ENCODE results near the gene TMED3. TPM values are rescaled to one million over a fixed set of nuclear protein-coding genes. Genes with fewer than 3 reads are reported as not detected.
A peak's percentile ranks its signal among the peaks of the same experiment; 100 is the strongest.

The TMED3 gene
- total and polyA plus RNA-seq, 9 of the 15 experiments (the other 6 are each of a cell fraction or from before 2014, with no cell fraction given), result 6.1 to 89.6 (median 51.4) TPM

DNA sequence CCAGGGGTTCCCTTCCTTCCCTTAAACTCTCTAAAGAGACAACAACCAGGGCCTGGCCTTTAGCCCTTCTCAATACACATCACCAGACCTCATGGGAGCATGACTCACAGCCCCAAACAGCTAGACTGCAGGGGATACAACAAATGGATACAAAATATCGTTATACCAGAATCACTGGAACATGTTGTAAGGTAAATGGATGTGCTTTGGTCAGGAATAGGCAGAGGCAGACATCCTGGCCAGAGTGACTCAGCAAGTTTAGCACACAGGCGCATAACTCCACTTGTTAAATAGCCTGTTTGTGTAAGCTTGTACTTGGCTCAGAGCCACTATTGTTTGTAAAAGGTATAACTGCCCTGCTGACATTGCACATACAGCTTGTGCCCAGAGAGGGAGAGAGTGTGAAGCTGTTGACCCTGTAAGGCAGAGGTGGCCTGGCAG lies 18.3 kb downstream of the TMED3 start (continued):
- no peak for TF ChIP-seq FOXK2 (conservative IDR thresholded peaks at IDR 0.05 in 1 of 2, IDR thresholded peaks at IDR 0.05 in 1 of 2; ENCODE audit: low read depth in 2 of 2)
- TF ChIP-seq MLLT1 (IDR thresholded peaks at IDR 0.05), result no peak
- no peak for TF ChIP-seq HDAC6 (IDR thresholded peaks at IDR 0.05; ENCODE audit: low read depth, low read length)
- TF ChIP-seq PKNOX1 (IDR thresholded peaks at IDR 0.05), result no peak
- TF ChIP-seq ZNF239 (CRISPR knock-in tag; IDR thresholded peaks at IDR 0.05), result no peak
- TF ChIP-seq, protein P1, sequence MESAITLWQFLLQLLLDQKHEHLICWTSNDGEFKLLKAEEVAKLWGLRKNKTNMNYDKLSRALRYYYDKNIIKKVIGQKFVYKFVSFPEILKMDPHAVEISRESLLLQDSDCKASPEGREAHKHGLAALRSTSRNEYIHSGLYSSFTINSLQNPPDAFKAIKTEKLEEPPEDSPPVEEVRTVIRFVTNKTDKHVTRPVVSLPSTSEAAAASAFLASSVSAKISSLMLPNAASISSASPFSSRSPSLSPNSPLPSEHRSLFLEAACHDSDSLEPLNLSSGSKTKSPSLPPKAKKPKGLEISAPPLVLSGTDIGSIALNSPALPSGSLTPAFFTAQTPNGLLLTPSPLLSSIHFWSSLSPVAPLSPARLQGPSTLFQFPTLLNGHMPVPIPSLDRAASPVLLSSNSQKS (CRISPR knock-in tag; IDR thresholded peaks at IDR 0.05), result no peak
- TF ChIP-seq, protein P2, sequence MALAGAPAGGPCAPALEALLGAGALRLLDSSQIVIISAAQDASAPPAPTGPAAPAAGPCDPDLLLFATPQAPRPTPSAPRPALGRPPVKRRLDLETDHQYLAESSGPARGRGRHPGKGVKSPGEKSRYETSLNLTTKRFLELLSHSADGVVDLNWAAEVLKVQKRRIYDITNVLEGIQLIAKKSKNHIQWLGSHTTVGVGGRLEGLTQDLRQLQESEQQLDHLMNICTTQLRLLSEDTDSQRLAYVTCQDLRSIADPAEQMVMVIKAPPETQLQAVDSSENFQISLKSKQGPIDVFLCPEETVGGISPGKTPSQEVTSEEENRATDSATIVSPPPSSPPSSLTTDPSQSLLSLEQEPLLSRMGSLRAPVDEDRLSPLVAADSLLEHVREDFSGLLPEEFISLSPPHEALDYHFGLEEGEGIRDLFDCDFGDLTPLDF (CRISPR knock-in tag; IDR thresholded peaks at IDR 0.05), result no peak
- no peak for TF ChIP-seq ZNF212 (CRISPR knock-in tag; IDR thresholded peaks at IDR 0.05)
- TF ChIP-seq SMAD1 (IDR thresholded peaks at IDR 0.05; ENCODE audit: low read depth, low read length, partially characterized antibody), result no peak
- 0 out of 2 replicates have a peak, but pooled peaks have one; percentile 53 for TF ChIP-seq MEF2D (tag; conservative IDR thresholded peaks at IDR 0.05; ENCODE audit: low read depth)
- TF ChIP-seq, protein P3, sequence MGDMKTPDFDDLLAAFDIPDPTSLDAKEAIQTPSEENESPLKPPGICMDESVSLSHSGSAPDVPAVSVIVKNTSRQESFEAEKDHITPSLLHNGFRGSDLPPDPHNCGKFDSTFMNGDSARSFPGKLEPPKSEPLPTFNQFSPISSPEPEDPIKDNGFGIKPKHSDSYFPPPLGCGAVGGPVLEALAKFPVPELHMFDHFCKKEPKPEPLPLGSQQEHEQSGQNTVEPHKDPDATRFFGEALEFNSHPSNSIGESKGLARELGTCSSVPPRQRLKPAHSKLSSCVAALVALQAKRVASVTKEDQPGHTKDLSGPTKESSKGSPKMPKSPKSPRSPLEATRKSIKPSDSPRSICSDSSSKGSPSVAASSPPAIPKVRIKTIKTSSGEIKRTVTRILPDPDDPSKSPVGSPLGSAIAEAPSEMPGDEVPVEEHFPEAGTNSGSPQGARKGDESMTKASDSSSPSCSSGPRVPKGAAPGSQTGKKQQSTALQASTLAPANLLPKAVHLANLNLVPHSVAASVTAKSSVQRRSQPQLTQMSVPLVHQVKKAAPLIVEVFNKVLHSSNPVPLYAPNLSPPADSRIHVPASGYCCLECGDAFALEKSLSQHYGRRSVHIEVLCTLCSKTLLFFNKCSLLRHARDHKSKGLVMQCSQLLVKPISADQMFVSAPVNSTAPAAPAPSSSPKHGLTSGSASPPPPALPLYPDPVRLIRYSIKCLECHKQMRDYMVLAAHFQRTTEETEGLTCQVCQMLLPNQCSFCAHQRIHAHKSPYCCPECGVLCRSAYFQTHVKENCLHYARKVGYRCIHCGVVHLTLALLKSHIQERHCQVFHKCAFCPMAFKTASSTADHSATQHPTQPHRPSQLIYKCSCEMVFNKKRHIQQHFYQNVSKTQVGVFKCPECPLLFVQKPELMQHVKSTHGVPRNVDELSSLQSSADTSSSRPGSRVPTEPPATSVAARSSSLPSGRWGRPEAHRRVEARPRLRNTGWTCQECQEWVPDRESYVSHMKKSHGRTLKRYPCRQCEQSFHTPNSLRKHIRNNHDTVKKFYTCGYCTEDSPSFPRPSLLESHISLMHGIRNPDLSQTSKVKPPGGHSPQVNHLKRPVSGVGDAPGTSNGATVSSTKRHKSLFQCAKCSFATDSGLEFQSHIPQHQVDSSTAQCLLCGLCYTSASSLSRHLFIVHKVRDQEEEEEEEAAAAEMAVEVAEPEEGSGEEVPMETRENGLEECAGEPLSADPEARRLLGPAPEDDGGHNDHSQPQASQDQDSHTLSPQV (IDR thresholded peaks at IDR 0.05), result peak; percentile 92
- peak; percentile 85 for TF ChIP-seq SOX6 (IDR thresholded peaks at IDR 0.05)
- no peak for TF ChIP-seq MEF2A (IDR thresholded peaks at IDR 0.05; ENCODE audit: control insufficient read depth, low read depth, low read length)
- 0 out of 2 replicates have a peak, but pooled peaks have one; percentile 15 for TF ChIP-seq DMBX1 (CRISPR knock-in tag; IDR thresholded peaks at IDR 0.05; ENCODE audit: borderline replicate concordance)
- no peak for TF ChIP-seq SIN3A (IDR thresholded peaks at IDR 0.05; ENCODE audit: borderline replicate concordance in 2 of 2, control insufficient read depth in 1 of 2, low read depth in 2 of 2, low read length in 2 of 2)
- no peak for TF ChIP-seq ZKSCAN1 (IDR thresholded peaks at IDR 0.05; ENCODE audit: low read depth, low read length)
- no peak for TF ChIP-seq CREM (IDR thresholded peaks at IDR 0.05; ENCODE audit: low read depth)
- no peak for TF ChIP-seq NFYB (IDR thresholded peaks at IDR 0.05; ENCODE audit: extremely low read depth, insufficient read length)
- peak; percentile 88 for TF ChIP-seq NFE2 (IDR thresholded peaks at IDR 0.05; ENCODE audit: low read depth)
- no peak for TF ChIP-seq RFX5 (IDR thresholded peaks at IDR 0.05; ENCODE audit: low read depth, low read length)
- TF ChIP-seq NCOA6 (IDR thresholded peaks at IDR 0.05), result no peak
